ENCODE measurements around the gene ZNF276. TPM values are rescaled to one million over a fixed set of nuclear protein-coding genes. Genes with fewer than 3 reads are reported as not detected.

The ZNF276 gene
- total RNA-seq, 1 experiment from 2014 or later, result 18.6 TPM

DNA sequence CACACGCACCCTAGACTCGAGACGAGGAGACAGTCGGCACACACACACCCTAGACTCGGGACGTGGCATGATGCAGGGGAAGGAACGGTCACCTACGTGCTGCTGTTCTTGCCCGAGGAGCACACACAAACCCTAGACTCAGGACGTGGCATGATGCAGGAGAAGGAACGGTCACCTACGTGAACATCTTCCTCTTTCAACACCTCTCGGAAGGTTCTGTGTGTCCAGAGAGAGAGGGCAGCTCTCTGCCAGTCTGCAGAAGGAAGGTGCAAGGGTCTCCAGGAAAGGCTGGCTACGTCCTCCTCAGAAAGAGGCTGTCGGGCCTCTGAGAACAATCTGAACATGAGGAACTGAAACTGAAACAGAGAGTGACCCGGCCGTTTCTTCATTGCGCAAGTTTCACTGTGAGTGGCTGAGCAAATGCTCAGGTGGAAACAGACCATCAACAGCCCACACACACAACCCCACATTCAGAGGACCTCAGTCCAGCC is 43.4 kb downstream of the ZNF276 start:
- Histone ChIP-seq H3K23ac (ENCODE audit: insufficient read length, low read depth, low read length) (no peak overlapping the region), H2BK12ac (ENCODE audit: insufficient read length, low read depth, low read length) (no peak overlapping the region), H4K5ac (ENCODE audit: insufficient read length, low read depth, low read length) (no peak overlapping the region), H2BK20ac (ENCODE audit: low read depth, low read length, poor library complexity, severe bottlenecking) (no peak overlapping the region), H3K27ac (ENCODE audit: insufficient read length, low read depth, low read length) (no peak overlapping the region), H3K27me3 (ENCODE audit: insufficient read depth, low read length) (no peaks in the 10 kb centered on the region), H3K9ac (ENCODE audit: extremely low read depth, insufficient read length, low read length) (no peak overlapping the region), H2BK120ac (ENCODE audit: low read depth, low read length, poor library complexity, severe bottlenecking) (no peak overlapping the region), H4K8ac (replicated peaks; ENCODE audit: insufficient read length, low read depth, low read length) (no peak overlapping the region), H2BK5ac (ENCODE audit: insufficient read length, low read length) (no peak overlapping the region), H3K56ac (ENCODE audit: insufficient read length, low read depth, low read length) (no peak overlapping the region), H2BK15ac (ENCODE audit: low read depth, low read length) (no peak overlapping the region), H3K23me2 (ENCODE audit: insufficient read length, low read depth, low read length, poor library complexity, severe bottlenecking) (no peaks in the 10 kb centered on the region), H3K4ac (ENCODE audit: low read depth, low read length) (no peak overlapping the region), H2AK5ac (ENCODE audit: insufficient read length, low read length) (no peak overlapping the region), H3T11ph (ENCODE audit: low read length) (no peak overlapping the region), H4K20me1 (ENCODE audit: control insufficient read depth, insufficient read depth, insufficient read length) (no peaks in the 10 kb centered on the region), H3K79me1 (ENCODE audit: insufficient read depth, low read depth, low read length, poor library complexity, severe bottlenecking) (no peaks in the 10 kb centered on the region), H3K9me3 (ENCODE audit: control insufficient read depth, low read depth, low read length) (no peaks in the 10 kb centered on the region), H3K4me1 (ENCODE audit: insufficient read depth, low read length) (no peaks in the 10 kb centered on the region), H3K14ac (ENCODE audit: insufficient read depth, low read length) (no peak overlapping the region), H3K18ac (ENCODE audit: insufficient read length, low read depth, low read length) (no peak overlapping the region), H3K4me2 (ENCODE audit: insufficient read depth, insufficient read length, low read length) (no peak overlapping the region), H3K79me2 (ENCODE audit: insufficient read depth, low read length) (no peaks in the 10 kb centered on the region), H2AFZ (ENCODE audit: low read length) (no peak overlapping the region), H4K91ac (ENCODE audit: insufficient read length, low read depth, low read length) (no peak overlapping the region)
- no peak for DNase-seq
- H3K27me3 Mint-ChIP-seq (ENCODE audit: low read depth), result no peaks in the 10 kb centered on the region
- H3K27ac Mint-ChIP-seq, result no peak overlapping the region
- H3K36me3 Mint-ChIP-seq (ENCODE audit: insufficient read depth in 1 of 3, low read depth in 3 of 3), result peaks cover 54 to 92% (median 89%) of the 10 kb centered on the region in 3 experiments
- no peaks in the 10 kb centered on the region for H3K4me1 Mint-ChIP-seq
- no CpG with 5 or more reads among the region's 18 CpGs for WGBS (ENCODE audit: extremely low coverage, insufficient read length, low lambda C conversion rate)
- no peak overlapping the region for H3K4me3 Mint-ChIP-seq
- no peaks in the 10 kb centered on the region for H3K9me3 Mint-ChIP-seq
- TF ChIP-seq, protein P1, sequence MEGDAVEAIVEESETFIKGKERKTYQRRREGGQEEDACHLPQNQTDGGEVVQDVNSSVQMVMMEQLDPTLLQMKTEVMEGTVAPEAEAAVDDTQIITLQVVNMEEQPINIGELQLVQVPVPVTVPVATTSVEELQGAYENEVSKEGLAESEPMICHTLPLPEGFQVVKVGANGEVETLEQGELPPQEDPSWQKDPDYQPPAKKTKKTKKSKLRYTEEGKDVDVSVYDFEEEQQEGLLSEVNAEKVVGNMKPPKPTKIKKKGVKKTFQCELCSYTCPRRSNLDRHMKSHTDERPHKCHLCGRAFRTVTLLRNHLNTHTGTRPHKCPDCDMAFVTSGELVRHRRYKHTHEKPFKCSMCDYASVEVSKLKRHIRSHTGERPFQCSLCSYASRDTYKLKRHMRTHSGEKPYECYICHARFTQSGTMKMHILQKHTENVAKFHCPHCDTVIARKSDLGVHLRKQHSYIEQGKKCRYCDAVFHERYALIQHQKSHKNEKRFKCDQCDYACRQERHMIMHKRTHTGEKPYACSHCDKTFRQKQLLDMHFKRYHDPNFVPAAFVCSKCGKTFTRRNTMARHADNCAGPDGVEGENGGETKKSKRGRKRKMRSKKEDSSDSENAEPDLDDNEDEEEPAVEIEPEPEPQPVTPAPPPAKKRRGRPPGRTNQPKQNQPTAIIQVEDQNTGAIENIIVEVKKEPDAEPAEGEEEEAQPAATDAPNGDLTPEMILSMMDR (conservative IDR thresholded peaks at IDR 0.05), result no peak

All from H9 (cell line).